Measurements from ENCODE around the gene EMSY.

Gene EMSY

DNA sequence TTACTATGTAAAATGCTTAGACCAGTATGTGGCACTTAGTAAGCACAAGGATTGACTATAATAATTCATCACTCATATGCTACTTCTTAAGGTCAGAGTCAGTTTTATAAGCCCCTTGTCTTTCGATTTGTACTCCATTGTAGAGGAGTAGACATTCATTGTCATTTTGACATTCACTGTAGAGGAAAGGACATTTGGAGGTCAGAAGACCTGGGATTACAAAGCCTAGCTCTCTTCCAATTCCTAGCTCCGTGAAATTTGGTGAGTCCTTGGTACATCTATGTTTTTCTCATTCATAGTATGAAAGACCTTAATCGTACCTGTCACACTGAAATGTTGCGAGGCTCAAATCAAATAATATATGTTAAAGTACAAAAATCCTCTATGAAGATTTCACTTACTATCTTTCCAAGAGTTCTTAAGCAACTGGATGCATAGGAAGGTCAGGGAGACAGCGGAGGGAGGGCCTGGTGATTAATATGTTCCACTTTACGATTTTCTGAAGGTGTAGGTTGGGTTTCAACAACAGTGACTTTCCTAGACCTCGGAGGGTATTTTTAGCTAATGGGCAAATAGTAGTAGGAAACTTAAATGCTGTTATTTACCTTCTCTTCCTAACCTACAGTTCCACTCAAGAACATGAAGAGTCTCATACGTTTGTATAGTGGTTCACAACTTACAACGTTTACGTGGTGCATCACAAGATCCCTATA lies 1.4 kb upstream of the EMSY start:
- Histone ChIP-seq H3K27ac (replicated peaks) (peak overlapping the region; percentile 90), H3K4me3 (replicated peaks; ENCODE audit: insufficient read depth, low read length) (peak overlapping the region; percentile 100), H3K27me3 (ENCODE audit: insufficient read depth, poor library complexity, severe bottlenecking) (no peaks in the 10 kb centered on the region)
- DNase-seq (ENCODE audit: low read depth in 1 of 2, low spot score in 1 of 2), result peak in 1 of 2 experiments; percentile 23
- no peak for TF ChIP-seq GABPA (IDR thresholded peaks at IDR 0.05; ENCODE audit: low read depth)
- TF ChIP-seq, protein P1, sequence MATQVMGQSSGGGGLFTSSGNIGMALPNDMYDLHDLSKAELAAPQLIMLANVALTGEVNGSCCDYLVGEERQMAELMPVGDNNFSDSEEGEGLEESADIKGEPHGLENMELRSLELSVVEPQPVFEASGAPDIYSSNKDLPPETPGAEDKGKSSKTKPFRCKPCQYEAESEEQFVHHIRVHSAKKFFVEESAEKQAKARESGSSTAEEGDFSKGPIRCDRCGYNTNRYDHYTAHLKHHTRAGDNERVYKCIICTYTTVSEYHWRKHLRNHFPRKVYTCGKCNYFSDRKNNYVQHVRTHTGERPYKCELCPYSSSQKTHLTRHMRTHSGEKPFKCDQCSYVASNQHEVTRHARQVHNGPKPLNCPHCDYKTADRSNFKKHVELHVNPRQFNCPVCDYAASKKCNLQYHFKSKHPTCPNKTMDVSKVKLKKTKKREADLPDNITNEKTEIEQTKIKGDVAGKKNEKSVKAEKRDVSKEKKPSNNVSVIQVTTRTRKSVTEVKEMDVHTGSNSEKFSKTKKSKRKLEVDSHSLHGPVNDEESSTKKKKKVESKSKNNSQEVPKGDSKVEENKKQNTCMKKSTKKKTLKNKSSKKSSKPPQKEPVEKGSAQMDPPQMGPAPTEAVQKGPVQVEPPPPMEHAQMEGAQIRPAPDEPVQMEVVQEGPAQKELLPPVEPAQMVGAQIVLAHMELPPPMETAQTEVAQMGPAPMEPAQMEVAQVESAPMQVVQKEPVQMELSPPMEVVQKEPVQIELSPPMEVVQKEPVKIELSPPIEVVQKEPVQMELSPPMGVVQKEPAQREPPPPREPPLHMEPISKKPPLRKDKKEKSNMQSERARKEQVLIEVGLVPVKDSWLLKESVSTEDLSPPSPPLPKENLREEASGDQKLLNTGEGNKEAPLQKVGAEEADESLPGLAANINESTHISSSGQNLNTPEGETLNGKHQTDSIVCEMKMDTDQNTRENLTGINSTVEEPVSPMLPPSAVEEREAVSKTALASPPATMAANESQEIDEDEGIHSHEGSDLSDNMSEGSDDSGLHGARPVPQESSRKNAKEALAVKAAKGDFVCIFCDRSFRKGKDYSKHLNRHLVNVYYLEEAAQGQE (IDR thresholded peaks at IDR 0.05; ENCODE audit: insufficient replicate concordance, low read depth), result no peak
- TF ChIP-seq POLR2AphosphoS5 (IDR thresholded peaks at IDR 0.05; ENCODE audit: low read depth), result no peak
- no peak for TF ChIP-seq SPI1 (IDR thresholded peaks at IDR 0.05; ENCODE audit: borderline replicate concordance, low read depth)
- TF ChIP-seq CTCF (IDR thresholded peaks at IDR 0.05; ENCODE audit: insufficient read depth, low read length), result no peak

DNA sequence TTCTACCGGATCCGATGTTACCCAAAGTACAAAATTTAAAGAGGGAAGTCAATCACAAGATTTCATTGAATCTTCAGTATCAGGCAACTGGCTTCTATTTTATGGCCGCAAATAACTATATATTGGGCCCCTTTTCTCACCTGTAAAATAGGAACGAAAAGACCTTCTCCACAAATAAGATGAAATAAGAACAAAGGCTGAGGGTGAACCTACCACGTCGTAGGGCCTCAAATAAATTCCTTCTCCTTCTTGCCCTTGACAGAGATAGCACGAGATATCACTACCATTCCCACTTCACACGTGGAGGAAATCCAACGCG lies 794 bp upstream of the EMSY start:
- no peak for DNase-seq (ENCODE audit: low read depth in 1 of 2, low spot score in 1 of 2)
- Histone ChIP-seq H3K4me3 (replicated peaks; ENCODE audit: insufficient read depth, low read length) (peak overlapping the region; percentile 100), H3K27me3 (ENCODE audit: insufficient read depth, poor library complexity, severe bottlenecking) (no peaks in the 10 kb centered on the region), H3K27ac (replicated peaks) (peak overlapping the region; percentile 90)
- no peak for TF ChIP-seq POLR2AphosphoS5 (IDR thresholded peaks at IDR 0.05; ENCODE audit: low read depth)
- no peak for TF ChIP-seq GABPA (IDR thresholded peaks at IDR 0.05; ENCODE audit: low read depth)
- no peak; the same call in 1 of the 2 replicates for TF ChIP-seq SPI1 (IDR thresholded peaks at IDR 0.05; ENCODE audit: borderline replicate concordance, low read depth)
- TF ChIP-seq, protein P1 (IDR thresholded peaks at IDR 0.05; ENCODE audit: insufficient replicate concordance, low read depth), result no peak
- TF ChIP-seq CTCF (IDR thresholded peaks at IDR 0.05; ENCODE audit: insufficient read depth, low read length), result no peak

DNA sequence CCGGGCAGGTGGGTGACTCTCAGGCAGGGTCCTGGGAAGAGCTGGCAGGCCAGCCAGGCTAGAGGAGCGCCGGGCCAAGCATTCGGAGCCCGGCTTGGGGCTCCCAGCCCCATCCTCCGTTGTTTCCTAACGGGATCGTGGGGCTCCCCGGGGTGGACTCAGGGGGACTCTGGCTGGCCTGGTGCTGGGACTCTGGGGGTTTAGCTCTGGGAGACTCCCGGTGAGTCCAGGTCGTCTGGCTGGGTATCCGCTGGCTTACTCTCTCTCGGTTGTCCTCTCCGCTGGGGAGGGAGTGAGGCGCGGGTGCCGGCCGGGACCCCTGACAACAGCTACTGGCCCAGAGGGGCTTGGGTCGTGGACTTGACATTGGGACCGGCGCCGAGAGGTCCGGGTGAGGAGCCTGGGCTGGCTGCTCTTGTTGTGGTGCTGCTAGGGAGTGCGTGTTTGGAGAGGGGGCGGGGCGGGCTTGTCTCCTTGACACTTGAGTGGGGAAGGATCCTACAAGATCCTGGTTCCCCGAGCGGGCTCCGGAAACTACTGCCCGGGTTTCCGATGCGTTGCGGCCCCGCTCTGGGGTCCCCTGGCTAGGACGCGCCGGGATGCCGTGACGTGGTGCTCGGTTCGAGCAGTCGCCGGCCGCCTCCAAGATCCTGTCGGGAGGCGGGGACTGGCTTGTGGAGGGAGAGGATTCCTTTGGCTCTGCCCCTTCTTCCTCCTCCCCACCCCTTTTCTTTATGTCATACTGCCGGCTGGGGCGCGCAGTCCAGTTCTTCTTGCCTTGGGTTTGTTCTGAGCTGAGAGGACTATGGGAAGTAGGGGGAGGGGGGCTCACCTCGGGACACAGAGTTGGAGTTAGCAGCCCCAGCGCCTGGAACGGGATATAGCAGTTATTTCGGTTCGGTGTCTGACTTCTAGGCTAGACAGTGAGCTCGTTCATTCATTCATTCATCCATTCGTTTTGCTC lies 585 bp downstream of the EMSY start:
- Histone ChIP-seq H3K27ac (replicated peaks) (peak overlapping the region; percentile 90), H3K4me3 (replicated peaks; ENCODE audit: insufficient read depth, low read length) (peak overlapping the region; percentile 100), H3K27me3 (ENCODE audit: insufficient read depth, poor library complexity, severe bottlenecking) (no peaks in the 10 kb centered on the region)
- TF ChIP-seq, protein P1 (IDR thresholded peaks at IDR 0.05; ENCODE audit: insufficient replicate concordance, low read depth), result no peak
- TF ChIP-seq GABPA (IDR thresholded peaks at IDR 0.05; ENCODE audit: low read depth) (no peak), SPI1 (IDR thresholded peaks at IDR 0.05; ENCODE audit: borderline replicate concordance, low read depth) (no peak), POLR2AphosphoS5 (IDR thresholded peaks at IDR 0.05; ENCODE audit: low read depth) (no peak), CTCF (IDR thresholded peaks at IDR 0.05; ENCODE audit: insufficient read depth, low read length) (no peak)
- peak; percentile 73 to 78 for DNase-seq (ENCODE audit: low read depth in 1 of 2, low spot score in 1 of 2)

Data from HL-60 (cell line).